Head of caudate nucleus (tissue), 42 donors: ENCODE data around the gene PRAMEF13.
"Not testable (repeated sequence)": the region's sequence is repeated elsewhere in the genome, so short reads cannot be mapped to it uniquely, and the experiment has no call there.

ENCODE experiments used
- DNase-seq, 42 donors: peaks; one replicate each; pipeline versions ENCODE4 v3.0.0 to v3.0.0-alpha.2; 2020 to 2021; ENCODE audit warnings: mixed read lengths in 7 of 42
- intact Hi-C: fragments of 100-400 bp; cut with DNase I; formaldehyde crosslinking; loops from one replicate; pipeline ENCODE4 v1.15.0; 2022

PRAMEF13 gene

DNA sequence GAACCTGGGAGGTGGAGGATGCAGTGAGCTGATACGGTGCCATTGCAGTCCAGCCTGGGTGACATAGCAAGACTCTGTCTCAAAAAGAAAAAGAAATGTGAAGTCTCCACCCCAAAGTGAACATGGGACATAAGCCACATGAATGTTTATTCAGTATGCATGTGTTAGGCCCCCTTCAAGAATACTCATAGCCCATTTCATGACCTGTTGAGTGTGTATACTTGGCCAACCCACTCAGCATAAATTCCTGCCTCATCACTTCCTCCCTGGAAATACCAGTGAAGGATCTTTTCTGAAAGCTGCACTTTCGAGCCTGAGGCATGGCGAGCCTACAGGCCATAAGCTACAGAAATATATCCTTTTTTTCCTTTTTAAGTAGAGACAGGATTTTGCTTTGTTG is 18.0 kb upstream of the PRAMEF13 start:
- intact Hi-C loops, result not testable (repeated sequence)

DNA sequence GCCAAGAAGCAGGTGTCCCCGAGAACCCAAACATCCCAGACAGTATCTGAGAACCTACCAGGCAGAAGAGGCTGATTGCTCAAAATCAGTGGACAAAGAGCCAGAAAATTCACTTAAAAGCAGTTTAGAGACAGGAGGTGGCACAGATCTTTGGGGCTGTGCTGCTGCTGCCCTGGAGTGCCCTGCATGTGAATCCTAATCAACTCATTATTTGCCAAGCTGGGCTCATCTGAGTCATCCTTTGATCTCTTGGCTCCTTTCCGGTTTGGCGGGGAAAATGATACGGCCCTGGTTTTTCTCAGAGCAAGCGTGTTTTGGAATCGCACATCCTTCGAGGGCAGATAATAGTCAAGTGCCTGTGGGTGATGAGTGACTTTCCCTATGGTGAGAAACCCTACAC is 15.4 kb upstream of the PRAMEF13 start:
- intact Hi-C loops, DNase-seq: not testable (repeated sequence)

More for the DNA sequence above, 18.0 kb upstream of the PRAMEF13 start:
- not testable (repeated sequence) for DNase-seq

DNA sequence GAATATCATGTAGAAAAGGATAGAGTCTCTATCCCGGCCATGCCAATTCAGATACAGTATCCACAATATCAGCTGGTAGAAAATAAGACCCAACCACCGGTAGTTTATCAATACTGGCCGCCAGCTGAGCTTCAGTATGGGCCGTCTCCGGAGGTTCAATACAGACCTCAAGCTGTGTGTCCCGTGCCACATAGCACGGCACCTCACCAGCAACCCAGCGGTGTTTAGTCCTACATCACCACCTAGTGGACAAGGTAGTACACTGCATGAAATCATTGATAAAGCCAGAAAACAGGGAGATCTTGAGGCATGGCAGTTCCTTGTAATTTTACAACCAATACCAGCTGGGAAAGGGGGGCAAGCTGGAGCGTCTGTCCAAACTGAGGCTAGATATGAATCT is 7.5 kb upstream of the PRAMEF13 start:
- intact Hi-C loops, DNase-seq: not testable (repeated sequence)

DNA sequence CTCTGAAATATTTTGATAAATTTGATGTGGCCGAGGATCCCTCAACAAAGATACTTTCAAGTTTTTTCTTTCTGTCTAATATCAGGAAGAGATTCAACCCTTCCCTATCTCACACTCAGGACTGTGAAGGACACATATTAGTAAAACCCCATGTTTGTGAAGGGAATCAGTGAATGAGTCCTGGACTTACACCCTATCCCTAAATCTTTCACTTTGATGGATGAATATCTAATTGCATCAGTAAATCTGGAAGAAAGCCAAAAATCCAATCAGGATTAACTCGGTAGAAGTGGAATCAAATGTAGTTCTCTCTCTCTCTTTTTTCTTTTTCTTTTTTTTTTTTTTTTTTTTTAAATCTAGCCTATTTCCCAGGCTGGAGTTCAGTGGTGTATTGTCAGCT is 29.7 kb downstream of the PRAMEF13 start, which contains the start of gene PRAMEF9:
TSS of gene PRAMEF9 (plus strand) at position 301 of the 400 bp plus-strand sequence. CDS start 3,433 bp downstream, outside the sequence.
- DNase-seq, intact Hi-C loops: not testable (repeated sequence)

DNA sequence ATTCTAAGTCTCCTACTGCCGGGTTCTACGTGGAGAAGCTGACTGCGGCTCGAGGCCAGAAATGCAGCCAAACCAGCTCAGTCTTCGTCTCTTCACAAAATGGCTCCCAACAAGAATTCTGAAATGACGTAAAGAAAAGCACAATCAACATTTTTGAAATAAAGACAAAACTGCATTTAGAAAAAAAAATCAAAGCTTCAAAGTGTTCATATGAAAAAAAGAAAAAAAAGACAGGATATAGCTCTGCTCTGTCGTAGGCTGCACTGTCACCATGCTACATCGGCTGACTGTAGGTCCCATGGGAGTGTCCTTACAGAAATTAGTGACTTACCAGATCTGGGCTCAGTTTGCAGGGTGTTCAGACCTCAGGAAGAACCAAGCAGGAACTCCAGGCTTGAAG is 35.7 kb downstream of the PRAMEF13 start, which contains the start of gene HNRNPCL4:
TSS of gene HNRNPCL4 (minus strand) at position 101 of the 400 bp plus-strand sequence. CDS start 164 bp downstream, outside the sequence.
- intact Hi-C loops, DNase-seq: not testable (repeated sequence)

DNA sequence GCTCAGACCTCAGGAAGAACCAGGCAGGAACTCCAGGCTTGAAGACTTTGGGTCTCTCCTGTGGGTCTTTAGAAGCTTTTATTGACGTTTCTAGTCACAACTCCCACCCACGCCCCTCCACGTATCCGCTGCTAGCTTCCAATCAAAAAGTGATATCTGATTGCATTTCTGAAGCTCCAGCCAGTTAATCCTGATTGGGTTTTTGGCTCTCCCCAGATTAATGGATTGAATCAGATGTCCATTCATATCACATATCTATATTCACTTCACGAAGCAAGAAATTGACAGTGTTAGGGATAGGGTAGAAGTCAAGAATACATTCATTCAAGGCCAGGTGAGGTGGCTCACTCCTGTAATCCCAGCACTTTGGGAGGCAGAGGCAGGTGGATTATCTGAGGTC is 45.3 kb downstream of the PRAMEF13 start, which contains the start of gene PRAMEF26:
TSS of gene PRAMEF26 (minus strand) at position 101 of the 400 bp plus-strand sequence. CDS start 2,914 bp downstream, outside the sequence.
- DNase-seq, intact Hi-C loops: not testable (repeated sequence)
